ENCODE measurements around the gene BICRAL. TPM values are rescaled to one million over a fixed set of nuclear protein-coding genes. Genes with fewer than 3 reads are reported as not detected.
"Not testable (repeated sequence)": the region's sequence is repeated elsewhere in the genome, so short reads cannot be mapped to it uniquely, and the experiment has no call there.

The BICRAL gene
- total RNA-seq, 1 experiment from 2014 or later: 4.8 TPM

DNA sequence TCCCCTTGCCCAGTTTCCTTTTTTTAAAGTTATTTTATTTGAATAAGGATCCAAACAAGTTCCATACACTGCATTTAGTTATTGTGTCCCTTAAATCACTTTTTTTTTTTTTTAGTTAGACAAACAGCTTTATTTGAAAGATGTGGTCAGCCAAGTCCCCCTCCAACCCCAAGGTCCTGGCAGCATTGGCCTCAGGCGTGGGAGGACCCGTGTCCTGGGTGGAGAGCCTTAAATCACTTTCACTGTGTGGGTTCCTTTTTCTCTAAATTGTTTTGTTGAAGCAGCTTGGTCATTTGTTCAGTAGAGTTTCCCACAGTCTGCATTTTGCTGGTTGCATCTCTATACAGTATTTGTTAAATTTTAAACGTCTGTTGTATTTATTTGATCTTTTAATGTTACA lies 30.8 kb upstream of the BICRAL start:
- Histone ChIP-seq H3K36me3 (no peaks in the 10 kb centered on the region), H3K4me3 (no peak overlapping the region), H3K9me3 (replicated peaks) (no peaks in the 10 kb centered on the region), H3K27me3 (no peaks in the 10 kb centered on the region), H3K27ac (no peak overlapping the region), H3K4me1 (no peaks in the 10 kb centered on the region)
- DNase-seq: no peak

DNA sequence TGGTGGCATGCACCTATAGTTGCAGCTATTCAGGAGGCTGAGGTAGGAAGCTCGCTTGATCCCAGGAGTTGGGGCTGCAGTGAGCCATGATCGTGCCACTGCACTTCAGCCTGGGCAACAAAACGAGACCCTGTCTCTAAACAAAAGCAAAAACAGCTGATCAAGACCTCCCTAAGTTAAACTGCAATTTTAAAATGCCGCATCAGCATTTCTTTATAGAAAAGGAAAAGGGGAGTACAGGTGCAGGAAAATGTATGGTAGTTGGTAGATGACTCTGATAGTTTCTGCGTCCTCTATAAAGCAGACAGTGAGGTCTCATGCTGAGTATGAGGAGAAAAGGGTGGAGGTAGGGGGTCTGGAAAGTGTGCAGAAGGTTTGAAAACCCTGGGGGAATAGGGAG lies 27.1 kb upstream of the BICRAL start:
- H3K36me3 ChIP-seq: no peaks in the 10 kb centered on the region
- no peak for DNase-seq
- no peaks in the 10 kb centered on the region for H3K27me3 ChIP-seq
- H3K9me3 ChIP-seq (replicated peaks): no peaks in the 10 kb centered on the region
- no peak overlapping the region for H3K27ac ChIP-seq
- H3K4me1 ChIP-seq: no peaks in the 10 kb centered on the region
- H3K4me3 ChIP-seq: no peak overlapping the region

DNA sequence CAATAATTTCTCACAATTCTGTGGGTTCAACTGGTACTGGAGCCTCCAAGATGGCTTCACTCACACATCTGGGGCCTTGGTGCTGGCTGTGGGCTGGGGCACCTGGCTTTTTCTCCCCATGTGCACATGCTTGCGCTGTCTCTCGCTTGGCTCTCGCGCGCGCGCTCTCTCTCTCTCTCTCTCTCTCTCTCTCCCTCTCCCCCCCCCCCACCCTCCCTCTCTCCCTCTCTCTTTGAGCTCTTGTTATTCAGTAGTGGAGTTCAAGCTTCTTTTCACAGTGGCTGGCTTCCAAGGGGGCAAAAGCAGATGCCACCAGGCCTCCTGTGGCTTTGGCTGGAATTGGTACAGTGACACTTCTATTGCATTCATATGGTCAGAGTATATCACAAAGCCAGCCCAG lies 25.1 kb upstream of the BICRAL start:
- no peaks in the 10 kb centered on the region for H3K4me1 ChIP-seq
- no peak overlapping the region for H3K27ac ChIP-seq
- H3K27me3 ChIP-seq: no peaks in the 10 kb centered on the region
- H3K9me3 ChIP-seq (replicated peaks): no peaks in the 10 kb centered on the region
- no peak for DNase-seq
- no peaks in the 10 kb centered on the region for H3K36me3 ChIP-seq
- no peak overlapping the region for H3K4me3 ChIP-seq

DNA sequence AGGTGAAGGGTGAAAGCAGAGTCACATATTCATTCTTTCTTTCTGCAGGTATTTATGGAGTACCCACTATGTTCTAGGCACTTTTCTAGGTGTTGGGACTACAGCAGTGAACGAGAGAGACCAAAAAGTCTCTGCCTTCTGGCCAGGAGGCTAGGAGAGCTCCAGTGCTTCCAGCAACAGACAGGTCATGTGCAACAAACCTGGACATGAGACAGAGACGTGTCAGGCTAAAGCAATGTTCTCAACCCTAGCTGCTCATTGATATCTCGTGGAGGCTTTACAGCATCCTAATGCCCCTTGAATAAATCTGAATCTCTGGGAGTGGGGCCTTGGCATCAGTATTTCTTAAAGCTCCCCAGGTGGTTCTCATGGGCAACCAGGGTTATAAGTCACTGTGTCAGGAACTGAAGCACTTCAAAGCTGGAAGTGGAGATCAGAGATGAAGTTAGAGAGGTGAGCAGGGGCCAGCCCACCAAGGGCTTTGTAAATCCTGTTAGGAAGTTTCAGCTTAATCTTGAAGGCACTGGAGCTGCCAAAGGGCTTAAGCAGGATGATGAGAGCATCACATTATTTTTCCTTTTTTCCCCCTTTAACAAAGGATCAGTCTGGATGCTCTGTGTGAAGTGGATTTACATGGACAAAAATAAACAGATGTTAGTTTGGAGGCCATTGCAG lies 23.0 kb upstream of the BICRAL start:
- peak in 1 of 2 experiments; percentile 31 for DNase-seq
- Histone ChIP-seq H3K4me3 (no peak overlapping the region), H3K36me3 (no peaks in the 10 kb centered on the region)

DNA sequence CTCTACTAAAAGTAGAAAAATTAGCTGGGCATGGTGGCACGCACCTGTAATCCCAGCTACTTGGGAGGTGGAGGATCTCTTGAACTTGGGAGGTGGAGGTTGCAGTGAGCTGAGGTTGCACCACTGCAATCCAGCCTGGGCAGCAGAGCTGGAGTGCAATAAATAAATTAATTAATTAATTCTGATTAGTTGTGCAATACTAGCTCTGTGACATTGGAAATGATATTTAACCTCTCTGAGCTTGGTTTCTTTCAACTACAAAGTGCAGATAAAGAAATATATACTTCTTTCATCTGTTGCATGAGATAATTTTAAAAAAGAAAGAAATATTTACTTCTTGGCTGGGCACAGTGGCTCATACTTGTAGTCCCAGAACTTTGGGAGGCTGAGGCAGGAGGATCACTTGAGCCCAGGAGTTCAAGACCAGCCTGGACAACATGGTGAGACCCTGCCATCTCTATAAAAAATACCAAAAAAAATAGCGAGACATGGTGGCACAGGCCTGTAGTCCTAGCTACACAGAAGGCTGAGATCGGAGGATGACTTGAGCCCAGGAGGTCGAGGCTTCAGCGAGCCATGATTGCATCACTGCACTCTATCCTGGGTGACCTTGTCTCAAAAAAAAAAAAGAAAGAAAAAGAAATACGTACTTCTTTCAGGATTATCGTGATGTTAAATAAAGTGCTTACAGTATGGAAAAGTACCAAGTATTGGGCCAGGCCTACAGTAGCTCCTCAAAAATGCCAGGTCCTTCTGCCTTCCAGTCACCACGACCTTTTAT lies 20.4 kb upstream of the BICRAL start:
- H3K4me1 ChIP-seq: no peaks in the 10 kb centered on the region
- H3K36me3 ChIP-seq: no peaks in the 10 kb centered on the region
- no peaks in the 10 kb centered on the region for H3K9me3 ChIP-seq (replicated peaks)
- H3K27me3 ChIP-seq: no peaks in the 10 kb centered on the region
- DNase-seq: no peak
- H3K4me3 ChIP-seq: no peak overlapping the region
- H3K27ac ChIP-seq: no peak overlapping the region

More for the DNA sequence above, 23.0 kb upstream of the BICRAL start:
- no peaks in the 10 kb centered on the region for H3K9me3 ChIP-seq (replicated peaks)
- no peaks in the 10 kb centered on the region for H3K4me1 ChIP-seq
- no peaks in the 10 kb centered on the region for H3K27me3 ChIP-seq
- no peak overlapping the region for H3K27ac ChIP-seq

DNA sequence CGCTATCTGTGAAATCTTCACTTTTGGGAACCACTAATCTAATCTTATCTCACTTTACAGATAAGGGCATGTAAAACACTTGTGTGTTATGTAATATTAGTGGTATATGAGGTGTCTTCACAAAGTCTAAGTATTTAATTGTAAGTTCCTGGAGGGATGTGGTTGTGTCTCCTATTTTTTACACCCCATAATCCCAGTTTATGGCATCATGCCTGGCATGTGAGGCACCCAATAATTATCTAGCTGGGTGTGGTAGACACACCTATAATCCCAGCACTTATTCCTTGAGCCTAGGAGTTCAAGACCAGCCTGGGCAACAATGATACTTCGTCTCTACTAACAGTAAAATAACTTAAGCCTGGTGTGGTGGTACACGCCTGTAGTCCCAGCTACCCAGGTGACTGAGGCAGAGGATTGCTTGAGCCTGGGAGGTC lies 19.4 kb upstream of the BICRAL start:
- H3K27me3 ChIP-seq: no peaks in the 10 kb centered on the region
- H3K4me3 ChIP-seq: no peak overlapping the region
- H3K27ac ChIP-seq: no peak overlapping the region
- H3K4me1 ChIP-seq: no peaks in the 10 kb centered on the region
- no peak for DNase-seq
- no peaks in the 10 kb centered on the region for H3K9me3 ChIP-seq (replicated peaks)
- H3K36me3 ChIP-seq: no peaks in the 10 kb centered on the region

DNA sequence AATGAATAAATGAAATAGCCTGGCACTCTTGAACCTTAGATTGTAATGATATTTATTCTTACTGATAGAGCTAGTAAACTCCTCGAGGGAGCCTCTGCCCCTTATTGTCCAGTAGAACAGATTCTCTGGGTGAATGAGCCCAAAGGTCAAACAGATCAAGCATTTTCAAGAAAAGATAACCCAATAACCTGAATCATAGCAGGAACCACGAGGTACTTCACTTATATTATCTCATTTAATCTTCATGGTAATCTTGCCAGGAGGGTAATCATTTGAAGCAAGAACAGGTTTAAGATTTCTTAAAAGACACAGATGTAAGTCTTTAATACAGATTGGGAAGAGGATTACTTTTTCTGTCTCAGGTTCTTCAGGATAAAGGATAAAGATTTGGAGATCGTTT lies 18.9 kb upstream of the BICRAL start:
- no peaks in the 10 kb centered on the region for H3K9me3 ChIP-seq (replicated peaks)
- H3K27me3 ChIP-seq: no peaks in the 10 kb centered on the region
- no peak for DNase-seq
- no peaks in the 10 kb centered on the region for H3K36me3 ChIP-seq
- no peak overlapping the region for H3K4me3 ChIP-seq
- no peaks in the 10 kb centered on the region for H3K4me1 ChIP-seq
- no peak overlapping the region for H3K27ac ChIP-seq

DNA sequence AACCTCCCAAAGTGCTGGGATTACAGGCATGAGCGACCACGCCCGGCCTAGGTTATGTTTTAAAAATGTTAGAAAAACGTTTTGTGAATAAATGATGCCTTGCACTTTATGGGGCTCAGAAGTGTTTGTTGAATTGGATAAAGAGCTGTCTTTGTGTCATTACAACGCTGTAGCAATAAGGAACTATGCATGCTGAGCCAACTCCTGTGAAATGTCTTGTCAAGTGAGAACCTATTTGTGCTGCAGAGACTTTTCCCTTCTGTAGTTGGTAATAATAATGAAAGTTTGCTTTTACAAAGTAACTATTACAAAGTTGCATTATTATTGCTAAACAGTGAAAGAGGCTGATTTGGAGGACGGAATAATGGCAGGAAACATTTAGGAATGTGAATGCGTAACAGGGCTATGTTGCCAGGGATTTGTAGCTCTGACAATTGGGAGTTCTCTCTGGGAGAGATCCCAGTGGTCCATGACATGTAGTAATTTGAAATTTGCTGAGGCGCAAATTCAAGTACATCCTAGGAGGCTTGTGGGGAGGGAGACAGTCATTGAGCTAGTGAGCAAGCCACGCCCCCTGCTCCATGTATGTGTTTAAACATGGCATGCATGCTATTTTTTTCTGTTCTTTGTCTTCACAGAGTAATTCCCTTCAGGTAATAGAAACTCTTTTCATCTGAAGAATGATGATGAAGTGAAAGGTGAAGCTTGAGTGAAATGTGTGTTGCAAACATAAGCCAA lies 16.8 kb upstream of the BICRAL start:
- H3K27me3 ChIP-seq: no peaks in the 10 kb centered on the region
- no peaks in the 10 kb centered on the region for H3K9me3 ChIP-seq (replicated peaks)
- DNase-seq: no peak
- H3K36me3 ChIP-seq: no peaks in the 10 kb centered on the region
- no peak overlapping the region for H3K4me3 ChIP-seq
- H3K27ac ChIP-seq: no peak overlapping the region
- H3K4me1 ChIP-seq: no peaks in the 10 kb centered on the region

DNA sequence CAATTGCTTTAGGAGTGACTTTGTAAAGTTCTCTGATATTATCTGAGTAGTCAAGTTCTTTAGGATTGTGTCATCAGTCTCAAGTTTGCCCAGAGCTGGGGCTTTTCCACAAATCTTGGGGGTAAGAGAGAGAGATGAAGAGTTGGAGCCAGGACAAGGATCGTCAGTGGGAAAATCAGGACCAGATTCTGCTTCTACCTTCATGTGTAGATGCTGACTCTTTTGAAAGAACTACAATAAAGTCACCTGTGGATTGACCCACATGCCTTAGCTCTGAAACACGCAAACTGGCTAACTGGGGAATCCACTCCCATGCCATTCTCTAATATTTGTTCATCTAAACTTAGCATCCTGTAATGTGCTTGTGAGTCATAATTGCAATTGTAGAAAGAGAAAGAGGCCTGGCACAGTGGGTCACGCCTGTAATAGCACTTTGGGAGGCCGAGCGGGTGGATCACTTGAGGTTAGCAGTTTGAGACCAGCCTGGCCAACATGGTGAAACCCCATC lies 15.6 kb upstream of the BICRAL start:
- no peak overlapping the region for H3K4me3 ChIP-seq
- DNase-seq: no peak
- H3K27me3 ChIP-seq: no peaks in the 10 kb centered on the region
- H3K27ac ChIP-seq: no peak overlapping the region
- no peaks in the 10 kb centered on the region for H3K36me3 ChIP-seq
- no peaks in the 10 kb centered on the region for H3K9me3 ChIP-seq (replicated peaks)
- H3K4me1 ChIP-seq: no peaks in the 10 kb centered on the region

DNA sequence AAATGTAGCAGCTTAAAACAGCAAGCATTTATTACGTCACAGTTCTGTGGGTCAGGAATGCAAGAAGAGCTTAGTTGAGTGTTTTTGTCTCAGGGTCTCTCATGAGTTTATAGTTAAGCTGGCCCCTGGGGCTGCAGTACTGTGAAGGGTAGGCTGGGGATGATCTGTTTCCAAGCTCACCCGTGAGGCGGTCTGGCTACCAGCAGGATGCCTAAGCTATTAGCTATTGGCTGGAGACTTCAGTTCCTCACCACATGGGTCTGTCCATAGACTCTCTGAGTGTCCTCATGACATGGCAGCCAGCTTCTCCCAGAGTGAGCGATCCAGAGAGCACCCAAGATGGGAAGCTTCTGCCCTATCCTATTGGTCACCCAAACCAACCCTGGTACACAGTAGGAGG lies 12.8 kb upstream of the BICRAL start:
- Histone ChIP-seq H3K27ac (no peak overlapping the region), H3K27me3 (no peaks in the 10 kb centered on the region), H3K4me3 (no peak overlapping the region), H3K9me3 (replicated peaks) (no peaks in the 10 kb centered on the region), H3K36me3 (no peaks in the 10 kb centered on the region), H3K4me1 (no peaks in the 10 kb centered on the region)
- DNase-seq: no peak

DNA sequence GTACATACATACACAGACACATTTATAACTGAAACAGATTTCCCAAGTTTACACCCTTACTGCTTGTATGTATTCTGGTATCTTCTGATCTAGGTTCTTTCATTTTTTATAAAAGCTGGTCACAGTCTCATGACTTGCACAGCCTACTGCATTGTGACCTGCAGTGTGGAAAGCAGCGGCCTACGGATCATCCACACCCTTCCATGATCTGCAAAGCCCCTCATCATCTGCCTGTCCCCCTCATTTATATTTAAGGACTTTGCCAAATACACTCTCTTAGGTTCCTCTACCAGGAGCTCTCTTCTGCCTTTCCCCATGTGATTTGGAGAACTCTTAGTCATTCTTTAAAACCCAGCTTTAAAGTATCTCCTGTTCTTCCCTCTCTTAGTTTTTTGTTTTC lies 12.0 kb upstream of the BICRAL start:
- H3K27ac ChIP-seq: no peak overlapping the region
- H3K4me3 ChIP-seq: no peak overlapping the region
- H3K36me3 ChIP-seq: no peaks in the 10 kb centered on the region
- no peak for DNase-seq
- no peaks in the 10 kb centered on the region for H3K27me3 ChIP-seq
- H3K9me3 ChIP-seq (replicated peaks): no peaks in the 10 kb centered on the region
- no peaks in the 10 kb centered on the region for H3K4me1 ChIP-seq

DNA sequence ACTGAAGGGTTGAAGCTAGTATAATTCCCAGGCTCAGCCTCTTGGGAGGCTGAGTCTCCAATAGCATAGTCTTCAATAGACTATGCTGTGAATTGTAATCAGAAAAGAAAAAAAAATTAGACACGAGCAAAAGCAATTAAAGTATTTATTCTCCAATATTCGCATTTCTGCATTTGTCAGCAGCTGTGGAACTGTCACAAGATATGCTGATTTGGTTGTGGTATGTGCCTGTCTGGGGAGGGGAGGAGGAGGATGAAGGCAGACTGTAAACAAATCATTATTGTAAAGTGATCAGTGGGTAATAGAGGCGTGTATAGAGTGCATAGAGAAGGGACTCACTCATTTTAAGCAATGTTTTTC lies 10.1 kb upstream of the BICRAL start:
- DNase-seq: no peak
- Histone ChIP-seq H3K4me1 (no peaks in the 10 kb centered on the region), H3K27me3 (no peaks in the 10 kb centered on the region), H3K27ac (no peak overlapping the region), H3K36me3 (no peaks in the 10 kb centered on the region), H3K4me3 (no peak overlapping the region), H3K9me3 (replicated peaks) (no peaks in the 10 kb centered on the region)

DNA sequence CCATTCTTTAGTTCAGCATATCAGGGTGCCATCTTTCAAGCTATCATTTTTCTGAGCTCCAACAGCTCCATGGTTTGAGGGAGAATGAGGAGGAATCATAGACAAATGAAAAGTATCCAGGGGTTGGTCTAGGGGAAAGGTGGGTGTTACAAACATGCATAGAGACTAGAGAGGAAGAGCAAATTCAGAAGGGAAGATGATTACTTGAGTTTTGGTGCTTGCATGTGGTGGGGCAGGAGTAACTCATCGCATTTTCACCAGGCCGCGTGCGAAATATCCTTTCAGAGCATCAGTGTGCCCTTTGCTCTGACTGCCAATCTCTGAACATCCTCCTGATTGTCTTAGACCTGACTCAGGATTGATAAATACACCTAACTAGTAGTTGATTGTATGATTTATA lies 7.7 kb upstream of the BICRAL start:
- H3K9me3 ChIP-seq (replicated peaks): no peaks in the 10 kb centered on the region
- no peaks in the 10 kb centered on the region for H3K36me3 ChIP-seq
- no peaks in the 10 kb centered on the region for H3K4me1 ChIP-seq
- no peaks in the 10 kb centered on the region for H3K27me3 ChIP-seq
- DNase-seq: no peak
- no peak overlapping the region for H3K4me3 ChIP-seq
- H3K27ac ChIP-seq: no peak overlapping the region

DNA sequence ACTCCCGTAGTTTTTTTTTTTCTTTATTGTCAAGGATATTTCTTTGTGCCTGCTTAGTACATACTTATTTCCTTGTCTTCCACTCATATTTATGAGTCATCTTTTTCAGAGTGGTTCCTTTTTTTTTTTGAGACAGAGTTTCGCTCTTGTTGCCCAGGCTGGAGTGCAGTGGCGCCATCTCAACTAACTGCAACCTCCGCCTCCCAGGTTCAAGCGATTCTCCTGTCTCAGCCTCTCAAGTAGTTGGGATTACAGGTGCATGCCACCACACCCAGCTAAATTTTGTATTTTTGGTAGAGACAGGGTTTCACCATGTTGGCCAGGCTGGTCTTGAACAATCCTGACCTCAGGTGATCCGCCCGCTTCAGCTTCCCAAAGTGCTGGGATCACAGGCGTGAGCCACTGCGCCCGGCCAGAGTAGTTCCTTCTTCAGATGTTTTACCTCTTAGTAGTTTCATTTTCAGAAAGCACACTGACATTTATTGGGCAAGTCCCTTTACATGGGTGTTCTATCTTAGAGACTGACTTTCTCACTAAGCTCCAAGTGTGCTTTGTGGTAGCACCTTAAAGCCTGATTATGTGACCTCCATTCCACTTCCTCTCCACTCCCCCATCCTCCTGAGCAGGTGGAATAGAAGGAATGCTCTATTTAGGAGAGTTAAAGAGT lies 6.9 kb upstream of the BICRAL start:
- DNase-seq: not testable (repeated sequence)

More for the DNA sequence above, 6.9 kb upstream of the BICRAL start:
- not testable (repeated sequence) for H3K36me3 ChIP-seq; H3K9me3 ChIP-seq (replicated peaks); H3K4me3 ChIP-seq; H3K27me3 ChIP-seq; H3K4me1 ChIP-seq; H3K27ac ChIP-seq

All from SJCRH30 (cell line).